Nephron progenitor cell (in vitro differentiated cells): Measurements from ENCODE around the gene NFIA.

Experiments
- DNase-seq: peaks from one replicate; pipeline ENCODE4 v3.0.0; 2021
- H3K27ac Mint-ChIP-seq: 2 replicates; pipeline ENCODE4 v1.8.0; 2021; ENCODE audit warnings: mild to moderate bottlenecking, moderate library complexity, mixed read lengths
- H3K27me3 Mint-ChIP-seq: 2 replicates; pipeline ENCODE4 v1.8.0; 2021; ENCODE audit warnings: mild to moderate bottlenecking, low read depth, mixed read lengths; ENCODE audit not compliant: poor library complexity
- H3K36me3 Mint-ChIP-seq: 2 replicates; pipeline ENCODE4 v1.8.0; 2021; ENCODE audit warnings: low read depth, mixed read lengths
- H3K4me1 Mint-ChIP-seq: 2 replicates; pipeline ENCODE4 v1.8.0; 2021; ENCODE audit warnings: mixed read lengths
- H3K4me3 Mint-ChIP-seq: 2 replicates; pipeline ENCODE4 v1.8.0; 2021; ENCODE audit warnings: mild to moderate bottlenecking, moderate library complexity, mixed read lengths
- H3K9me3 Mint-ChIP-seq: 2 replicates; pipeline ENCODE4 v1.8.0; 2021; ENCODE audit warnings: mild to moderate bottlenecking, moderate library complexity, mixed read lengths
- TF ChIP-seq, protein P1 (sequence below): fragments of 200-600 bp; sonication (generic); IDR thresholded peaks from 2 replicates; pipeline ENCODE4 v1.5.0; 2021; ENCODE audit warnings: antibody characterized with exemption

Gene NFIA

DNA sequence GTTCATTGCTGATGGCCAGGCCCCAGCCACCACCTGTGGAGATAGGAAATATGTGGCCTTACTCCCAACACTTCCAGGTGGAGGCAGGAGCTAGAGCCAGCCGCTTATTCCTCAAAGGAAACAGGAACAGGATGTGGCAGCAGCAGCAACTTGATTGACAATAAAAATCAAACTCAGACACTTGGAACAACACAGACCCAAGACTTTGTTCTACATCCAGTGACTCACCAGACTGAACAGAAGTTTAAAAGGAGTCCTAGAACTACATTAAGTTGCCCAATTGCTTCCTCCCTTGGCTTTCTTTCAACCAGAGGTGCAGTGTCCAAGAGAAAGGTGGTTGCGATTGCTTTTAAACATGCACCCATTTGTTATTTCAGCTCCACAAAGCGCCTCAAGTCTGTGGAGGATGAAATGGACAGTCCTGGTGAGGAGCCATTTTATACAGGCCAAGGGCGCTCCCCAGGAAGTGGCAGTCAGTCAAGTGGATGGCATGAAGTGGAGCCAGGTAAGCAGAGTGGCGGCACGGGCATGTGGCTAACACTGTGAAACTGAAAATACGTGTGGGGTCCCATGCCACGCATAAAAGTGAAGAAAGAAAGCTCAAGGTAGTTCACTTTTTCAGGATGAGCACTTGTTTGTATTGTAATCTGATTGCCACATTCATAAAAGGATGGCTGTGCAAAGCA, 276.6 kb downstream of the NFIA start:
- TF ChIP-seq, protein P1, sequence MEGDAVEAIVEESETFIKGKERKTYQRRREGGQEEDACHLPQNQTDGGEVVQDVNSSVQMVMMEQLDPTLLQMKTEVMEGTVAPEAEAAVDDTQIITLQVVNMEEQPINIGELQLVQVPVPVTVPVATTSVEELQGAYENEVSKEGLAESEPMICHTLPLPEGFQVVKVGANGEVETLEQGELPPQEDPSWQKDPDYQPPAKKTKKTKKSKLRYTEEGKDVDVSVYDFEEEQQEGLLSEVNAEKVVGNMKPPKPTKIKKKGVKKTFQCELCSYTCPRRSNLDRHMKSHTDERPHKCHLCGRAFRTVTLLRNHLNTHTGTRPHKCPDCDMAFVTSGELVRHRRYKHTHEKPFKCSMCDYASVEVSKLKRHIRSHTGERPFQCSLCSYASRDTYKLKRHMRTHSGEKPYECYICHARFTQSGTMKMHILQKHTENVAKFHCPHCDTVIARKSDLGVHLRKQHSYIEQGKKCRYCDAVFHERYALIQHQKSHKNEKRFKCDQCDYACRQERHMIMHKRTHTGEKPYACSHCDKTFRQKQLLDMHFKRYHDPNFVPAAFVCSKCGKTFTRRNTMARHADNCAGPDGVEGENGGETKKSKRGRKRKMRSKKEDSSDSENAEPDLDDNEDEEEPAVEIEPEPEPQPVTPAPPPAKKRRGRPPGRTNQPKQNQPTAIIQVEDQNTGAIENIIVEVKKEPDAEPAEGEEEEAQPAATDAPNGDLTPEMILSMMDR = no peak
- Mint-ChIP-seq H3K27ac (no peak overlapping the region), H3K4me3 (no peak overlapping the region), H3K4me1 (peaks cover 45% of the 10 kb centered on the region), H3K27me3 (peaks cover 3% of the 10 kb centered on the region), H3K36me3 (no peaks in the 10 kb centered on the region), H3K9me3 (no peaks in the 10 kb centered on the region)
- DNase-seq = no peak

DNA sequence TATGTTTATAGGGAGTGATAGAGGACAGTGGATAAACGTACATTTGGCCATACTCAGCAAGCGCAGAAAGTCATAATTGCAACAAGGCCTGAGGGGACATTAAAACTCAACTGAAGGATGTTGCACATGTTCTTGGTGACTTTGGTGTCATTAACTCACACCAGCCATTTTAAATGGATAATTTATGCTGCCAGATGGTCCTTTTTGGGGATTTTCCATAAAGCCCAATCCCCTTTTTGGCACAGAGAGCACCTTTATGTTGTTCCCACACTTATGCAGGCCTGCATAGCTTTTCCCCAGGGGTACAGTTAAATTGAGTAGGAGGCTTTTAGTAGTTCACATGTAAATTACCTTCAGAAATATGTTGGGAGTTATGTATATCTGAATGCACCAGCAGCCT, 279.6 kb downstream of the NFIA start:
- peak overlapping the region; percentile 94 for H3K27ac Mint-ChIP-seq
- no peak overlapping the region for H3K4me3 Mint-ChIP-seq
- TF ChIP-seq, protein P1 = no peak
- H3K27me3 Mint-ChIP-seq = peaks cover 3% of the 10 kb centered on the region
- H3K4me1 Mint-ChIP-seq = peaks cover 65% of the 10 kb centered on the region
- H3K36me3 Mint-ChIP-seq = no peaks in the 10 kb centered on the region
- no peaks in the 10 kb centered on the region for H3K9me3 Mint-ChIP-seq
- DNase-seq = no peak

DNA sequence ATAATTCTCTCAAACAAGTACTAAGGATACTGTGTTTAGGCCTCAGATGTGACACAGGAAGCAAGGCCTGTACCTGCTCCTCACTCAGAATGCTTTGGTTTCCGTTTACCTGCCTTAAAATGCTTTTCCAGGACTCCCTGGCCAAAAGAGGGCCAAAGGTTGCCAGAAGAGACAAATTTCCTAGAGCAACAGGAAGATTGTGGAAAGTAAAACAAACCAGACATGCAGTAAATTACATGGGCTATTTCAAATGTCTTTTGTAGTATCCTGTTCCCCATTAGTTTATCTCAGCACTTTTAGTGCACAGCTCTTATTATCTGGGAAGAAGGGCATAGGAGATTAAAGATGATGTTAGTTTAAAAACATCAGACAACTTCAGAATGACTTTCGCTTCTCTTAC, 280.0 kb downstream of the NFIA start:
- Mint-ChIP-seq H3K27me3 (peaks cover 5% of the 10 kb centered on the region), H3K4me1 (peaks cover 65% of the 10 kb centered on the region), H3K27ac (peak overlapping the region; percentile 94), H3K36me3 (no peaks in the 10 kb centered on the region), H3K4me3 (no peak overlapping the region), H3K9me3 (no peaks in the 10 kb centered on the region)
- TF ChIP-seq, protein P1 = no peak
- DNase-seq = no peak

DNA sequence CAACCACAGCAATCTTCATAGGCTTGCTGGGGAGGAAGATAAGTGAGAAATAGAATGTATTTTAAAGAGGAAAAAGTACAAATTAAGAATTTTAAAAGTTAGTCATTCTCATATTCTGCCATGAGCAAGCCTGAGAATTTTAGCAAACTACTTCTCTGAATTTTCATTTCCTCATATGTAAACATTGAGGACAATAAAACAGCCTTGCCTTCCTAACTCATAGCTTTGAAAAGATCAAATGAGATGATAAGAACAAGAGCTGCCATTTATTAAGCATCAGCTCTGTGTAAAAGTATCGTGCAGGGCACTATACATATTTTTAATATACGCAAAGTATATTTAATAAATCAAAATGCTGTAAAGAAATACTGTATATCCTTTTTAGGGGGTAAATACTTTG, 286.0 kb downstream of the NFIA start:
- Mint-ChIP-seq H3K27ac (no peak overlapping the region), H3K4me1 (peaks cover 28% of the 10 kb centered on the region), H3K4me3 (no peak overlapping the region), H3K36me3 (no peaks in the 10 kb centered on the region), H3K27me3 (peaks cover 3% of the 10 kb centered on the region), H3K9me3 (no peaks in the 10 kb centered on the region)
- DNase-seq = no peak
- TF ChIP-seq, protein P1 = no peak

DNA sequence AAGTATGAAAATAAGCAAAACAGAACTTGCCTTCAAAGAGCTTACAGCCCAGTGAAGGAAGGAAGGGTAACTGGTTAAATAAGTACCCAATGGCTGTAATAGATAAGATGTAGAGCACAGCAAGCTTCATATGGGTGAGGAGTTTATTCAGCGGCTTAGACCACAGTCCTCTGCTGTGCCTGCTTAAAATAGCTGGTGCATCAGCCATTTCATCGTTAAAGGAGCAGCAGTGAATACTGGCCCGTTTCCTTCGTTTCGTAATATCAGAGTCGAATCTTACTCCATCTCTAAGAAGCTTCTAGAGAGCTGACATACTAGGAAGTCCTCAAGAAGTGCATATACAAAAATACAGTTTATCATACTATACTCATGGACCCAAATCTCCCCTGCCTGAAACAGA, 286.5 kb downstream of the NFIA start:
- Mint-ChIP-seq H3K36me3 (no peaks in the 10 kb centered on the region), H3K4me1 (peaks cover 25% of the 10 kb centered on the region), H3K27ac (no peak overlapping the region), H3K9me3 (no peaks in the 10 kb centered on the region), H3K27me3 (peaks cover 3% of the 10 kb centered on the region), H3K4me3 (no peak overlapping the region)
- DNase-seq = no peak
- TF ChIP-seq, protein P1 = no peak

DNA sequence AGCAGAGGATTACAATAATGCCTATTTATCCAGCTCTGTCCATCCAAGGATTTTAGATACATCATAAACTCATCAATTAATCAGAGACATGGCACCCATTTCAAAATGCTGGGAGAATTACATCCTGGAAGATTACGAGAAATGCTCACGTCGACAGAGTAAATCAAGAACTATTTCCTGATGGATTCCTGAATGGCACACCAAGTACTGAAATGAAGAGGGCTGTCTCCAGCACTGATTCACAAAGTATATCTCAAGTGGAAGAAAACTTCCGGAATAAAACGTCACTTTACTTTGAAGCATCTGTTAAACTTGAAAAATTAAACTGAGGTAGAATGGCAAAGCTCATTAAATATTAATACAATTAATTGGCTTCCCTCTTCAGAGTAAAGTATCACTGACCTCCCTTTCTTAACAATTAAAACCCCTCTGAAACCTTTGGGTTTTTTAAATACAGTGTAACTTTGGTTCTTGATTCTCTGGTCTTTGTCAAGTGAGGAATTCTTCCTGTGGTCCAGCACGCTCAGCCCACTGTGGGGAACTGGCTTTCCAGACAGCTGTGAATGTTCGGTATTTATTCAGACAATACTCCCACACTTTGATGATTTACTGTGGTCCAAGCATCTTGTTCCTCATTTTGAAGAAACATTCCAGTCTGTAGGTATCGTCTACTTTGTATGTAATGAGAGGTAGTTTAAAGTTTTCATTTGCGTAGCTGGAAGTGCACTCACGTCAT, 288.0 kb downstream of the NFIA start:
- Mint-ChIP-seq H3K36me3 (no peaks in the 10 kb centered on the region), H3K27ac (peak overlapping the region; percentile 57), H3K4me3 (no peak overlapping the region), H3K4me1 (peaks cover 12% of the 10 kb centered on the region), H3K9me3 (no peaks in the 10 kb centered on the region), H3K27me3 (peaks cover 7% of the 10 kb centered on the region)
- TF ChIP-seq, protein P1 = no peak
- no peak for DNase-seq
